OCI-LY3 (cell line): ENCODE data around the gene RCOR2.

Experiments
- CTCF ChIP-seq: fragments of 200-600, 300-600 bp; sonication (generic); IDR thresholded peaks from 2 replicates; pipeline ENCODE4 v1.5.1; 2014; ENCODE audit warnings: antibody characterized with exemption, low read length, low read depth
- EZH2phosphoT487 ChIP-seq: fragments of 200-600 bp; shearing (Covaris generic); IDR thresholded peaks from 2 replicates; pipeline ENCODE4 v1.6.1; 2018; ENCODE audit warnings: antibody characterized with exemption, mixed run types, low read depth

GRCh38 chr11:63896071-63896470 lies 20.9 kb downstream of the RCOR2 start:
- no peak for TF ChIP-seq CTCF
- TF ChIP-seq EZH2phosphoT487 = no peak
